GM12892 (cell line): ENCODE measurements around the gene VSIG10.
"Not testable (repeated sequence)": the region's sequence is repeated elsewhere in the genome, so short reads cannot be mapped to it uniquely, and the experiment has no call there.

ENCODE experiments used
- POLR2A ChIP-seq: IDR thresholded peaks from 2 replicates; pipeline ENCODE4 v1.6.1; 2011; ENCODE audit warnings: low read depth, low read length, control low read depth
- POLR2AphosphoS5 ChIP-seq: IDR thresholded peaks from 2 replicates; pipeline ENCODE4 v1.6.1; 2011; ENCODE audit warnings: low read depth, low read length, control low read depth

- not testable (repeated sequence) for TF ChIP-seq POLR2A, POLR2AphosphoS5
Observed at GRCh38 chr12:118081521-118081920, 22.3 kb downstream of the VSIG10 start.
